Breast epithelium (tissue), 3 donors: ENCODE data around the gene ZNF429.

Source experiments
- POLR2A ChIP-seq: fragments of 450-650 bp; IDR thresholded peaks from one replicate; pipeline ENCODE4 v1.6.1; 2016; ENCODE audit warnings: antibody characterized with exemption, mild to moderate bottlenecking, moderate library complexity
- POLR2AphosphoS5 ChIP-seq, 3 donors: sonication (generic); formaldehyde crosslinking; IDR thresholded peaks; one replicate each; pipeline ENCODE4 v1.6.1; 2017; ENCODE audit warnings: antibody characterized with exemption in 3 of 3
- TF ChIP-seq, protein P1 (sequence below), 3 donors: fragments of 450-650 bp; IDR thresholded peaks; one replicate each; pipeline ENCODE4 v1.5.1; 2016 to 2017; ENCODE audit warnings: antibody characterized with exemption in 3 of 3, mild to moderate bottlenecking in 3 of 3, moderate library complexity in 3 of 3

DNA sequence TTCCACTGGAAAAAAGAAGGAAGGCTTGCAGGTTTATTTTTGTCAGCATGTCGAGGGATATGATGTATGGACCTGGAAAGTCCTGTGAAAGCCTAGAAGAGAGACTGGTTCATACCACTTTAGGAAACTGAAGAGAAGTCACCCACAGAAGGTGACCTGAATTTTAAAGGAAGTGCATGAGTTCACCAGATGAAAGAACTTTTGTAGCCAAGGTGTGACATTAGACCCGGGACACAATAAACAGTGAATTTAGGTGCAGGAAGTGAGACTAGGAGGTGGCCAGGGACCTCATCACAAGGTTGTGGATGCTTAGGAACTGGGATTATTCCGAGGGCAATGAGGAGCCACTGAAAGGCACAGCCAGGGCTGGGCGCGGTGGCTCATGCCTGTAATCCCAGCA is 79.1 kb downstream of the ZNF429 start:
- no peak for TF ChIP-seq POLR2AphosphoS5 (IDR thresholded peaks at IDR 0.05)
- no peak for TF ChIP-seq POLR2A
- TF ChIP-seq, protein P1, sequence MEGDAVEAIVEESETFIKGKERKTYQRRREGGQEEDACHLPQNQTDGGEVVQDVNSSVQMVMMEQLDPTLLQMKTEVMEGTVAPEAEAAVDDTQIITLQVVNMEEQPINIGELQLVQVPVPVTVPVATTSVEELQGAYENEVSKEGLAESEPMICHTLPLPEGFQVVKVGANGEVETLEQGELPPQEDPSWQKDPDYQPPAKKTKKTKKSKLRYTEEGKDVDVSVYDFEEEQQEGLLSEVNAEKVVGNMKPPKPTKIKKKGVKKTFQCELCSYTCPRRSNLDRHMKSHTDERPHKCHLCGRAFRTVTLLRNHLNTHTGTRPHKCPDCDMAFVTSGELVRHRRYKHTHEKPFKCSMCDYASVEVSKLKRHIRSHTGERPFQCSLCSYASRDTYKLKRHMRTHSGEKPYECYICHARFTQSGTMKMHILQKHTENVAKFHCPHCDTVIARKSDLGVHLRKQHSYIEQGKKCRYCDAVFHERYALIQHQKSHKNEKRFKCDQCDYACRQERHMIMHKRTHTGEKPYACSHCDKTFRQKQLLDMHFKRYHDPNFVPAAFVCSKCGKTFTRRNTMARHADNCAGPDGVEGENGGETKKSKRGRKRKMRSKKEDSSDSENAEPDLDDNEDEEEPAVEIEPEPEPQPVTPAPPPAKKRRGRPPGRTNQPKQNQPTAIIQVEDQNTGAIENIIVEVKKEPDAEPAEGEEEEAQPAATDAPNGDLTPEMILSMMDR (IDR thresholded peaks at IDR 0.05): no peak
